HG02759 (cell line): Measurements from ENCODE around the gene TEC.

Experiments
- ATAC-seq: cut with Tn5 transposase; IDR thresholded peaks from one replicate; pipeline ENCODE4 v1.9.1; 2021; ENCODE audit warnings: mild to moderate bottlenecking, moderate library complexity; ENCODE audit not compliant: unreplicated experiment

Gene TEC

GRCh38 chr4:48270523-48270897 is 872 bp upstream of the TEC start:
- no peak for ATAC-seq

GRCh38 chr4:48269861-48270522 is 354 bp upstream of the TEC start:
- ATAC-seq, result peak; percentile 80

DNA sequence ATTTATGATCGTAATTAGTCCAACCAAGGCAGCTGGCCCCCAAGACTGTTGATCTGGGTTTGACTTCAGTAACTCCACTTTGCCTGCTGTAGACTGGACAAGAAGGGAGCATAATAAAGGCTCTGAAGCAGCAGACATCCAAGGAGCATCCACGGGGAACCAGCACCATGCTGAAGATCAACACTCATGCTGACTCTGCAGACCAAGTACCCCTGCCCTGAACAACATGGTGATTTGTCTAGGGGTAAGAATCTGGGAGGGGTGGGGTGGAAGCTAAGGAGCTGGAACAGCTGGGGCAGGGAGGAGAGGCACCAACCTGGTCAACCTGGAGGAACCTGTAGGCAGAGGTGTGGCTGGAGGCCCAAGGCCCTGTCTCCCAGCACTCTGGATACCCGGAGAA is 2.1 kb downstream of the TEC start:
- no peak for ATAC-seq

- no peak for ATAC-seq
These were observed 2.9 kb downstream of the TEC start for GRCh38 chr4:48266781-48267180.

GRCh38 chr4:48262926-48263325 is 6.7 kb downstream of the TEC start:
- no peak for ATAC-seq

DNA sequence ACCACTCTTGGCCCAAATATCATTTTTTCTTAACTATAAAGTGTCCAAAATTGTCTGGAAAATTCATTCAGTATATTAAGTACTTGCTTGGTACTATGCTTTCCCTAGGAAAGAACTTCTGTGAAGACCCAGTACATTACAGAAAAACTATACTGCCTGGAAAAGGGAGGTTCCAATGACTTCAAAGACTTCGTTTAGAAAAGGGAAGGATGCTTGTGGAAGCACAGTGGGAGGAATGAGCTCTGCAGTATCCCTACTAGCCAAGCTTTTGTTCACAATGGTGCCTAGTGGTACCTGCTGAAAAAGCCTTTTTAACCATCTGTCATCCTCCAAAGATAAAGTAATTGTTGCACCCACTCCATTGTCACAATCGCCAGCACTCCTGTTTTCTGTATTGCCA is 7.2 kb downstream of the TEC start:
- no peak for ATAC-seq

DNA sequence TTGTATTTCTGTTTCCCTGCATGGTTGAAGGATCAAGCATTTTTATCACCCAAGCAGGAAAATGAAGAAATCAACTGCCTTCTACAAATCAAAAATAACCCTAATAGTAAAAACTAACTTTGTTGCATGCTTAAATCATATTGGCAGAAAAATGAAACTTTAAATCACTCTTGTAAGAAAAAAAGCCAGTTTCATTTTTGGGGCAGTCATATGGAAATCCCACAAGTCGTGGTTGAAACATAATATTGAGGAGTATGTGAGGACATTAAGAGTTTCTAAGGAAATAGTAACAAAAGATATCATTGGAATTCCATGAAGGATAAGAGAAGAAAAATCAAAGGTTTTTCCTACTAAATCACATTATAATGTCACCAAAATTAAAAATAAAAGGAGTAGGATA is 8.4 kb downstream of the TEC start:
- ATAC-seq, result peak; percentile 42

- no peak for ATAC-seq
These were observed 9.9 kb downstream of the TEC start for GRCh38 chr4:48259748-48260147.

- ATAC-seq, result no peak
These were observed 10.7 kb downstream of the TEC start for GRCh38 chr4:48258845-48259397.

GRCh38 chr4:48255959-48256342 is 13.7 kb downstream of the TEC start:
- no peak for ATAC-seq

DNA sequence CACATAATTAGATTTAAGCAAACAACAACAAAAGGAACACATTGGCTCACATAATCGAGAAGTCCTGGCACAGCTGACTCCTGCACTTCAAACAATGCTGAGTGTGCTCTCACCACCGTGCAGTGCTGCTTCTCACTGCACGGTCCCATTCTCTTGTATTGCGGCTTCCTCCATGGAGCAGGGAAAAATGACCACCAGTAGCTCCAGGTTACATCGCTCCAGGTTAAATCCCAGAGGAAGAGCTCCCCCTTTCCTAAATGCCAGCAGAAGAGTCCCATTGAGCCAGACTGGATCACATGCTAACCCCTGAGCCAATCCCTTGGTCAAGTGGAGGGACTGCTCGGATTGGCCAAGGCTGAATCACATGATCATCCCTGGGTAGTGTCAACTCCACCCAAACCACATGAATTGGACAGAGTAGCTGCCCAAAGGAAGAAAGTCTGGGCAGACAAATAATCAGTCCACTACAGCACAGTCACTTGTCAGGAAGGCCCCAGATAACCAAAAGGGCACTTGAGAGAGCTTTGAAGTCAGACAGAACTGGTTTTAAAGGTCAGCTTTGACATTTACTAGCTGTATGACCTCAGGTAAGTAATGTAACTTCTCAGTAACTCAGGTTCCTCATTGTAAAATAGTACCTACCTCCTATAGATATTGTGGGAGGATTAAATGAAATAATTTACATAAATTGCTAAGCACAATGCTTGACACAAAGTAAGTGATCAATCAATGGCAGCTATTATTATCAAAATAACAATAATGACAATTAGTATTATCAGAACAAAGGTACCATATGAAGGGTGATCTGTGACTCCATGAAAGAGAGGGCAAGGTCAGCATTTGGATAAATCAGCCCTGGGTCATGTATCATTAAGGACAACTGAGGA is 14.3 kb downstream of the TEC start:
- ATAC-seq, result no peak

DNA sequence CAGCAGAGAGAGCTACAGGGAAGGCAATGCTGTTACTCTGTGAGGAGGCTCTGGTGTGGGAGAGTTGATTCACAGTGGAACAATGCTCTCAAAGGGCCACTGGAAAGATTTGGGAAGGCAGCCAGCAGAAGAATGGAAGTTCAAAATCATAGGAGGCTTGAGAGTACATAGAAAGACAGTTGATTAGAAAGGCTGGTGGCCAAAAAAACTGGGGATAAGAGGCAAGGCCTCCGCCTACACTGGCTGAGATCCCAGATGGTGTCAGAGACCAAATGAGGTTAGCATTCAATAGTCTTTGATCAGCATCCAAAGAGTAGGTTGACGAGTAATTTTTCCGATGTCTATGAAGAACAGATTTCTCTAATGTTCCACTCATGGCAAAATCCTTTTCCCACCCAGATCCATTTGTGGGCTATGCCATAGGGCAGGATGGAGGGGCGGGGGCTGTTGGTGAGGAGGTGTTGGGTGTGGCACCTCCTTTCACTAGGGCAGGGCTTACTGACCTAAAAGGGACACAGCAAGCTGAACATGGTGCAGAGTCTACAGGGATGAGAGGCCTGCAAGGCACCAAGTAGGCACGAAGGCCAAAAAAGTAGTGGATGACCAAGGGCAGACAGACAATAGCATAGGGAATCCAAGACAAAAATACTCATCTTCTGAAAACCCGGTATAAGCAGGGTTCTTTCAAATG is 15.1 kb downstream of the TEC start:
- ATAC-seq, result no peak

DNA sequence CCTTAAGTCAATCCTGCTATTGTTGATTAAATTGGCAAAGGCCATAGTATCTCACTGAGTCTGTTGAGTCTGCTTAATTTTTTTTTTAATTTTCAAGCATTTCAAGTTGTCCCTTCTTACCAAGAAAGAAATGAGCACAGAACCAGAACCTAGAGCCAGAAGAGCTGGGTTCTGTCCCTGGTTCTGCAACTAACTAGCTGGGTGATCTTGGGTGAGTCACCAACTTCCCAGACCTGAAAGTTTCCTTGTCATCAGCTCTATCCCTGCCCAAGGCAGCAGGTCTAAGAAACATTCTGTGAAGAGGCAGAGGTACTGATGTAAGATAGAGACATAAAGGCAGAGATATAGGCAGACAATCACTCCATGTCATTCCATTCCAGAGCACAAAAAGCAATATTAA is 17.3 kb downstream of the TEC start:
- no peak for ATAC-seq

- no peak for ATAC-seq
These were observed 18.7 kb downstream of the TEC start for GRCh38 chr4:48250980-48251379.

DNA sequence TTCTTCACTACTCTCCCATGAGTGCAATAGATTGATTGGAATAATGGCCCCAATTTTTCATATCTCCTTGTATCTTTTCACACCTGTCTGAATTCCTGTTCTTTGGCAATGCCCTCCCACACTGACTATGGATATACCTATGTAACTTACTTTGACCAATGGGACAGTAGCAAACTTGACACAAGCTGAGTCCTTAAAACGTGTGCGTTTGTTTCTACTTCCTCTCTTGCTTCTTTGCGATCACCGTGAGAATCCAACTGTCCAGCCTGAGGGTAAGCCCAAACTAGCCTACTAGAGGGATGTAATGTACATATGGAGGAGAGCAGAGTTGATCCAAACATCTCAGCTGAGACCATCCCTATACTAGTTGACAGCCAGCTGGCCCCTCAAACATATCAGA is 19.3 kb downstream of the TEC start:
- no peak for ATAC-seq

DNA sequence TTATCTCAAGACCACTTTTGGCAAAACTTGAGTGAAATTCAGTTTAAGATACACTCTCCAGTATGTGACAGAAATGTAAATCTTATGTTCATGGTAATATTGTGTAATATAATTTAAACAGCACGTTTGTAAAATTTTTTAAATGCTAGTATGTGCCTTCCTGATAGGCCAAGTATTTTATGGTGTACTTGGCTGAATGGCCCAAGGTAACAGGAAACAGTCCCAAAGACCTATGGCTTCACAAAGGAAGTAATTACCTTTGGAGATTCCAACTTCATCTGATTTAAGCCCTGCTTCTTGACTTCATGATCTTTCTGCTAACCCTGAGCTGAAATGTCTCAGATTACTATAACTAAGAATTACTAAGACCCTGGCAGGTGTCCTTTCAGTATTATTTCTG is 20.3 kb downstream of the TEC start:
- ATAC-seq, result no peak

DNA sequence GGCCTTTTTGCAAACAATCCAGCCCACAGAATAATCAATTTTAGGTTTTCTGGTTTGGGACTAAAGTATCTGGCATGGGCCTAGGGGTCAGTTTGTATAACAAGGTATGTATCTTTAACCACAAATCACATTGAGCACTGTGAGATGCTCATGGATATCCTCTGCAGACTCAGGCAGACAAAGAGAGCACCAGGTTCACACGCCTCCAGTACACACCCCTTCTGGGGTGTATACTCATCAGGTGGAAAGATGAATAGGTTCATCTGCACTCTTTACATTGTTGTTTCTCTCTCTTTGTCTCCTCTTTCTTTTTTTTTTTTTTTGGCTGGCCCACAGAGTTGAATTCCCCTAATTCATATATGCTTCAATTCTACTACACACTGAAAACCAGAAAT is 21.1 kb downstream of the TEC start:
- peak; percentile 45 for ATAC-seq

GRCh38 chr4:48247878-48248558 is 21.6 kb downstream of the TEC start:
- ATAC-seq, result peak; percentile 34

DNA sequence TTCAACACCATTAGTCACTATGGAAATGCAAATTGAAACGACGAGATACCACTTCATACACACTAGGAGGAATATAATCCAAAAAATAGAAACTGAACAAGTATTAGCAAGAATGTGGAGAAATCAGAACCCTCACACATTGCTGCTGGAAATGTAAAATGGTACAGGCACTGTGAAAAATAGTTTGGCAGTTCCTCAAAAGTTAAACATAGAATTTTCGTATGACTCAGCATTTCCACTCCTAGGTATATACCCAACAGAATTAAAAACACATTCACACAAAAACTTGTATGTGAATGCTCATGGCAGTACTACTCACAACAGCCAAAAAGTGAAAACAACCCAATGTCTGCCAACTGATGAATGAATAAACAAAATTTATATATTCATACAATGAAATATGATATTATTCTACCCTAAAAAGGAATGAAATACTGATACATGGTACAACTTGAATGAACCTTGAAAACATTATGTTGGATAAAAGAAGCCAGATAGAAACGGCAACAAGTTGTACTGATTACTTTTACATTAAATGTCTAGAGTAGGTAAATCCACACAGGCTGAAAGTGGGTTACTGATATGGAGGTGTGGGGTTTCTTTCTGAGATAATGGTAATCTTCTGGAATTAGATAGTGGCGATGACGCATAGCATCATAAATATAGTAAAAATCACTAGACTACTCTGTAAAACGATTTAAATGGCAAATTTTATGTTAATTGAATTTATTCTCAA is 22.3 kb downstream of the TEC start:
- ATAC-seq, result peak; percentile 55

DNA sequence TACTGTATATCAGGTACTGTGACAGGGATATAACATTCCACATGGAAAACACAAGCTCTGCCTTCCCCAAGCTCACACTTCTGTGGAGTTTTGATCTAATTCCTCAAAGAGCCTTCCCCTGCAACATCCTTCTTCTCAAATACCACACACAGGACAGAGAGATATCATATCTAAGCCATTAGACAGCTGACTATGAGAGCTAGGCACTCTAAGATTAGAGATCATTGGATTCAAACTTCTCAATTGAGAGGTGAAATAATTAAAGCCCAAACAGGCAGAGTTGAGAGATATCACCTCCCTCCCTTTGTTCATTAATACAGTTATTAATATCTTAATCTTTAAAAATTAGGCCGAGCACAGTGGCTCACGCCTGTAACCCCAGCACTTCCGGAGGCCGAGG is 25.0 kb downstream of the TEC start:
- ATAC-seq, result no peak
